Erythroblast (primary cell): ENCODE results near the gene ZNF438.

Source experiments
- GATA1 ChIP-seq: IDR thresholded peaks from 2 replicates; pipeline ENCODE4 v1.6.1; 2011; ENCODE audit warnings: low read depth, mild to moderate bottlenecking, control low read depth, low read length, moderate library complexity
- POLR2A ChIP-seq: IDR thresholded peaks from 2 replicates; pipeline ENCODE4 v1.6.1; 2011; ENCODE audit warnings: mild to moderate bottlenecking, low read length

GRCh38 chr10:31028081-31028480 is 3.6 kb downstream of the ZNF438 start:
- TF ChIP-seq POLR2A = no peak
- TF ChIP-seq GATA1 = no peak
